Activated CD8-positive, alpha-beta memory T cell treated with anti-CD3 and anti-CD28 coated beads, Interleukin-2, amount 50 U/mL, for 1 hour (primary cell): ENCODE results near the gene NGLY1.

Experiments
- DNase-seq: peaks from one replicate; pipeline ENCODE4 v3.0.0-alpha.2; 2020; ENCODE audit errors: extremely low read depth

NGLY1 gene

GRCh38 chr3:25783661-25784512, 644 bp upstream of the NGLY1 start:
- no peak for DNase-seq

- DNase-seq, result no peak
Measured at GRCh38 chr3:25782636-25782937, 656 bp downstream of the NGLY1 start.

- DNase-seq, result no peak
Measured at GRCh38 chr3:25781758-25782594, 1.3 kb downstream of the NGLY1 start.

- DNase-seq, result no peak
Measured at GRCh38 chr3:25781145-25781757, 2.0 kb downstream of the NGLY1 start.

GRCh38 chr3:25780618-25781017, 2.6 kb downstream of the NGLY1 start:
- DNase-seq, result no peak

GRCh38 chr3:25775936-25776335, 7.3 kb downstream of the NGLY1 start:
- DNase-seq, result no peak

GRCh38 chr3:25768851-25769250, 14.4 kb downstream of the NGLY1 start:
- DNase-seq, result no peak

GRCh38 chr3:25751725-25752124, 31.5 kb downstream of the NGLY1 start:
- DNase-seq, result no peak

- DNase-seq, result no peak
Measured at GRCh38 chr3:25751048-25751447, 32.2 kb downstream of the NGLY1 start.

- no peak for DNase-seq
Measured at GRCh38 chr3:25749031-25749581, 34.1 kb downstream of the NGLY1 start.

- no peak for DNase-seq
Measured at GRCh38 chr3:25748189-25748588, 35.1 kb downstream of the NGLY1 start.

GRCh38 chr3:25747033-25747432, 36.2 kb downstream of the NGLY1 start:
- DNase-seq, result no peak

GRCh38 chr3:25744470-25744869, 38.8 kb downstream of the NGLY1 start:
- no peak for DNase-seq

GRCh38 chr3:25728101-25728500, 55.1 kb downstream of the NGLY1 start:
- DNase-seq, result no peak

- no peak for DNase-seq
Measured at GRCh38 chr3:25727316-25727715, 55.9 kb downstream of the NGLY1 start.

GRCh38 chr3:25725810-25726209, 57.4 kb downstream of the NGLY1 start:
- no peak for DNase-seq

GRCh38 chr3:25724948-25725645, 58.1 kb downstream of the NGLY1 start:
- no peak for DNase-seq

- DNase-seq, result no peak
Measured at GRCh38 chr3:25723802-25724201, 59.4 kb downstream of the NGLY1 start.

GRCh38 chr3:25719321-25719720, 63.9 kb downstream of the NGLY1 start:
- no peak for DNase-seq

GRCh38 chr3:25713341-25713985, 69.8 kb downstream of the NGLY1 start:
- DNase-seq, result no peak

- DNase-seq, result no peak
Measured at GRCh38 chr3:25711090-25711489, 72.2 kb downstream of the NGLY1 start.
